OCI-LY1 (cell line): ENCODE measurements around the gene TCAF1.

Source experiments
- H2AFZ ChIP-seq: fragments of 200-600 bp; sonication (generic), shearing (Covaris generic); 2 replicates; pipeline ENCODE4 v1.6.0; 2014; ENCODE audit warnings: antibody characterized with exemption, mild to moderate bottlenecking, low read length
- H3F3A ChIP-seq: fragments of 200-600 bp; sonication (generic), shearing (Covaris generic); 2 replicates; pipeline ENCODE4 v1.6.0; 2014; ENCODE audit warnings: mild to moderate bottlenecking, antibody characterized with exemption, low read length, moderate library complexity; ENCODE audit not compliant: insufficient read depth
- H3K27ac ChIP-seq: fragments of 200-600 bp; sonication (generic); 2 replicates; pipeline ENCODE4 v1.5.1; 2014; ENCODE audit warnings: low read length, mixed run types, mild to moderate bottlenecking, low read depth; ENCODE audit not compliant: poor library complexity, severe bottlenecking
- H3K27me3 ChIP-seq: fragments of 200-600 bp; sonication (generic); 2 replicates; pipeline ENCODE4 v1.6.0; 2014; ENCODE audit warnings: antibody characterized with exemption, mild to moderate bottlenecking, low read length, moderate library complexity; ENCODE audit not compliant: insufficient read depth
- H3K36me3 ChIP-seq: fragments of 200-600 bp; sonication (generic); 2 replicates; pipeline ENCODE4 v1.6.1; 2014; ENCODE audit warnings: mild to moderate bottlenecking, antibody characterized with exemption, low read length, moderate library complexity, mixed read lengths; ENCODE audit not compliant: insufficient read depth
- H3K4me1 ChIP-seq: fragments of 200-600 bp; sonication (generic); 2 replicates; pipeline ENCODE4 v1.5.1; 2014; ENCODE audit warnings: mild to moderate bottlenecking, low read length, moderate library complexity; ENCODE audit not compliant: insufficient read depth, severe bottlenecking
- H3K4me2 ChIP-seq: fragments of 200-600 bp; sonication (generic), shearing (Covaris generic); 2 replicates; pipeline ENCODE4 v1.6.1; 2014; ENCODE audit warnings: low read length
- H3K4me3 ChIP-seq: fragments of 200-600 bp; sonication (generic); 2 replicates; pipeline ENCODE4 v1.5.1; 2014; ENCODE audit warnings: low read length, low read depth, mild to moderate bottlenecking, mixed read lengths; ENCODE audit not compliant: poor library complexity, severe bottlenecking
- H3K79me2 ChIP-seq: fragments of 200-600 bp; shearing (Covaris generic); 2 replicates; pipeline ENCODE4 v1.6.1; 2016; ENCODE audit warnings: mixed run types, low read length, mixed read lengths; ENCODE audit not compliant: insufficient read depth
- H3K9ac ChIP-seq: fragments of 200-600 bp; sonication (generic), shearing (Covaris generic); 2 replicates; pipeline ENCODE4 v1.6.1; 2014; ENCODE audit warnings: mild to moderate bottlenecking, low read length, mixed read lengths
- H3K9me2 ChIP-seq: fragments of 200-600 bp; sonication (generic), shearing (Covaris generic); 2 replicates; pipeline ENCODE4 v1.6.1; 2014; ENCODE audit warnings: low read depth, mild to moderate bottlenecking, low read length, mixed read lengths
- H3K9me3 ChIP-seq: fragments of 200-600 bp; shearing (Covaris generic); 2 replicates; pipeline ENCODE4 v1.6.1; 2014; ENCODE audit warnings: low read length, mixed read lengths
- H4K20me1 ChIP-seq: fragments of 200-600 bp; sonication (generic), shearing (Covaris generic); 2 replicates; pipeline ENCODE4 v1.6.0; 2016; ENCODE audit warnings: mild to moderate bottlenecking, low read length; ENCODE audit not compliant: insufficient read depth
- CTCF ChIP-seq: fragments of 200-600 bp; sonication (generic), shearing (Covaris generic); IDR thresholded peaks from 2 replicates; pipeline ENCODE4 v1.5.1; 2017; ENCODE audit warnings: mild to moderate bottlenecking, antibody characterized with exemption, low read length, moderate library complexity, mixed read lengths
- EZH2 ChIP-seq: fragments of 200-600 bp; sonication (generic), shearing (Covaris generic); IDR thresholded peaks from 2 replicates; pipeline ENCODE4 v1.8.0; 2017; ENCODE audit warnings: borderline replicate concordance, mixed run types, mild to moderate bottlenecking, antibody characterized with exemption, low read length, moderate library complexity, mixed read lengths

Gene TCAF1

GRCh38 chr7:143886826-143887477 lies 15.0 kb downstream of the TCAF1 start:
- Histone ChIP-seq H3K9me2 (no peaks in the 10 kb centered on the region), H3K9me3 (no peaks in the 10 kb centered on the region), H3F3A (no peaks in the 10 kb centered on the region), H3K27ac (no peak overlapping the region), H3K27me3 (no peaks in the 10 kb centered on the region; the same call in 1 of the 2 replicates), H3K4me3 (no peak overlapping the region), H4K20me1 (no peaks in the 10 kb centered on the region), H3K79me2 (no peaks in the 10 kb centered on the region), H3K4me1 (no peaks in the 10 kb centered on the region), H3K4me2 (no peak overlapping the region), H3K9ac (no peak overlapping the region), H3K36me3 (no peaks in the 10 kb centered on the region), H2AFZ (no peak overlapping the region)
- TF ChIP-seq EZH2, result no peak

- H3K4me3 ChIP-seq, result no peak overlapping the region
- no peak overlapping the region for H3K27ac ChIP-seq
- TF ChIP-seq CTCF (no peak), EZH2 (no peak)
- H2AFZ ChIP-seq, result no peak overlapping the region
- H3K27me3 ChIP-seq, result no peaks in the 10 kb centered on the region; the same call in 1 of the 2 replicates
- no peaks in the 10 kb centered on the region for H3F3A ChIP-seq
- H3K79me2 ChIP-seq, result no peaks in the 10 kb centered on the region
- no peaks in the 10 kb centered on the region for H4K20me1 ChIP-seq
- no peaks in the 10 kb centered on the region for H3K9me3 ChIP-seq
- H3K9me2 ChIP-seq, result no peaks in the 10 kb centered on the region
- H3K4me2 ChIP-seq, result no peak overlapping the region
- no peaks in the 10 kb centered on the region for H3K36me3 ChIP-seq
- no peak overlapping the region for H3K9ac ChIP-seq
- H3K4me1 ChIP-seq, result no peaks in the 10 kb centered on the region
These were observed 16.0 kb downstream of the TCAF1 start for GRCh38 chr7:143885951-143886350.

- H2AFZ ChIP-seq, result no peak overlapping the region
- no peak overlapping the region for H3K4me3 ChIP-seq
These were observed 16.9 kb downstream of the TCAF1 start for GRCh38 chr7:143884969-143885559.

More at GRCh38 chr7:143884969-143885559, 16.9 kb downstream of the TCAF1 start:
- TF ChIP-seq EZH2 (no peak), CTCF (no peak)
- no peaks in the 10 kb centered on the region; the same call in 1 of the 2 replicates for H3K27me3 ChIP-seq
- H3K9ac ChIP-seq, result no peak overlapping the region
- no peaks in the 10 kb centered on the region for H3K9me3 ChIP-seq
- no peaks in the 10 kb centered on the region for H3K4me1 ChIP-seq
- no peak overlapping the region for H3K27ac ChIP-seq
- H3F3A ChIP-seq, result no peaks in the 10 kb centered on the region
- no peaks in the 10 kb centered on the region for H4K20me1 ChIP-seq
- H3K4me2 ChIP-seq, result peak overlapping the region; percentile 4; the same call in 1 of the 2 replicates
- H3K79me2 ChIP-seq, result no peaks in the 10 kb centered on the region
- H3K9me2 ChIP-seq, result no peaks in the 10 kb centered on the region
- H3K36me3 ChIP-seq, result no peaks in the 10 kb centered on the region
